Type B pancreatic cell (in vitro differentiated cells): ENCODE results near the gene ALOX12. TPM values are rescaled to one million over a fixed set of nuclear protein-coding genes. Genes with fewer than 3 reads are reported as not detected.

ENCODE experiments used
- DNase-seq: peaks from one replicate; pipeline ENCODE4 v3.0.0; 2021; ENCODE audit warnings: mixed read lengths; ENCODE audit not compliant: unreplicated experiment; ENCODE audit errors: extremely low spot score
- H3K27ac Mint-ChIP-seq: 2 replicates; pipeline ENCODE4 v1.8.0; 2021; ENCODE audit warnings: mild to moderate bottlenecking, mixed read lengths
- H3K27me3 Mint-ChIP-seq: 2 replicates; pipeline ENCODE4 v1.8.0; 2021; ENCODE audit warnings: mixed read lengths
- H3K36me3 Mint-ChIP-seq: 2 replicates; pipeline ENCODE4 v1.8.0; 2021; ENCODE audit warnings: mixed read lengths
- H3K4me1 Mint-ChIP-seq: one replicate; pipeline ENCODE4 v1.8.0; 2021; ENCODE audit warnings: mixed read lengths; ENCODE audit not compliant: unreplicated experiment
- H3K4me3 Mint-ChIP-seq: 2 replicates; pipeline ENCODE4 v1.8.0; 2021; ENCODE audit warnings: mild to moderate bottlenecking, mixed read lengths
- H3K9me3 Mint-ChIP-seq: 2 replicates; pipeline ENCODE4 v1.8.0; 2021; ENCODE audit warnings: mixed read lengths
- CTCF ChIP-seq: fragments of 200-600 bp; sonication (generic); conservative IDR thresholded peaks from 2 replicates; pipeline ENCODE4 v1.5.0; 2021; ENCODE audit warnings: antibody characterized with exemption, mild to moderate bottlenecking
- total RNA-seq: library from RNA; stranded (reverse); gene quantifications from 2 replicates; pipeline ENCODE4 v1.2.1, GENCODE V29; 2021; ENCODE audit warnings: low replicate concordance

Gene ALOX12
- total RNA-seq, 1 donor from 2014 or later: 0.34 TPM

GRCh38 chr17:6997171-6997570 is 1.3 kb downstream of the ALOX12 start:
- Mint-ChIP-seq H3K27me3 (peaks cover 4% of the 10 kb centered on the region), H3K36me3 (peaks cover 40% of the 10 kb centered on the region), H3K4me1 (no peaks in the 10 kb centered on the region), H3K4me3 (peak overlapping the region; percentile 29), H3K27ac (no peak overlapping the region), H3K9me3 (no peaks in the 10 kb centered on the region)
- DNase-seq: no peak
- no peak for TF ChIP-seq CTCF

GRCh38 chr17:6998855-6999508 is 3.1 kb downstream of the ALOX12 start:
- H3K36me3 Mint-ChIP-seq: peaks cover 43% of the 10 kb centered on the region
- no peaks in the 10 kb centered on the region for H3K4me1 Mint-ChIP-seq
- H3K27me3 Mint-ChIP-seq: peaks cover 4% of the 10 kb centered on the region
- no peak for TF ChIP-seq CTCF
- no peak overlapping the region for H3K27ac Mint-ChIP-seq
- no peak for DNase-seq
- no peaks in the 10 kb centered on the region for H3K9me3 Mint-ChIP-seq
- no peak overlapping the region for H3K4me3 Mint-ChIP-seq

GRCh38 chr17:7001318-7001961 is 5.6 kb downstream of the ALOX12 start:
- Mint-ChIP-seq H3K36me3 (peaks cover 41% of the 10 kb centered on the region), H3K27ac (no peak overlapping the region), H3K27me3 (peaks cover 4% of the 10 kb centered on the region), H3K4me3 (no peak overlapping the region), H3K4me1 (peaks cover 6% of the 10 kb centered on the region), H3K9me3 (no peaks in the 10 kb centered on the region)
- peak; percentile 76 for TF ChIP-seq CTCF
- DNase-seq: no peak

- Mint-ChIP-seq H3K4me1 (peaks cover 6% of the 10 kb centered on the region), H3K27ac (no peak overlapping the region), H3K9me3 (no peaks in the 10 kb centered on the region), H3K36me3 (peaks cover 36% of the 10 kb centered on the region), H3K4me3 (no peak overlapping the region), H3K27me3 (no peaks in the 10 kb centered on the region)
- TF ChIP-seq CTCF: no peak
- no peak for DNase-seq
These were observed 6.6 kb downstream of the ALOX12 start for GRCh38 chr17:7002288-7003047.

GRCh38 chr17:7003745-7004144 is 7.9 kb downstream of the ALOX12 start:
- H3K27me3 Mint-ChIP-seq: no peaks in the 10 kb centered on the region
- DNase-seq: no peak
- no peak overlapping the region for H3K27ac Mint-ChIP-seq
- no peak overlapping the region for H3K4me3 Mint-ChIP-seq
- TF ChIP-seq CTCF: no peak
- no peaks in the 10 kb centered on the region for H3K9me3 Mint-ChIP-seq
- H3K4me1 Mint-ChIP-seq: peaks cover 6% of the 10 kb centered on the region
- H3K36me3 Mint-ChIP-seq: peaks cover 30% of the 10 kb centered on the region
